ENCODE data around the gene RTCA. TPM values are rescaled to one million over a fixed set of nuclear protein-coding genes. Genes with fewer than 3 reads are reported as not detected.
"Not testable (repeated sequence)": the region's sequence is repeated elsewhere in the genome, so short reads cannot be mapped to it uniquely, and the experiment has no call there.

Gene RTCA
- total RNA-seq, 1 experiment from 2014 or later, result 21.7 TPM

DNA sequence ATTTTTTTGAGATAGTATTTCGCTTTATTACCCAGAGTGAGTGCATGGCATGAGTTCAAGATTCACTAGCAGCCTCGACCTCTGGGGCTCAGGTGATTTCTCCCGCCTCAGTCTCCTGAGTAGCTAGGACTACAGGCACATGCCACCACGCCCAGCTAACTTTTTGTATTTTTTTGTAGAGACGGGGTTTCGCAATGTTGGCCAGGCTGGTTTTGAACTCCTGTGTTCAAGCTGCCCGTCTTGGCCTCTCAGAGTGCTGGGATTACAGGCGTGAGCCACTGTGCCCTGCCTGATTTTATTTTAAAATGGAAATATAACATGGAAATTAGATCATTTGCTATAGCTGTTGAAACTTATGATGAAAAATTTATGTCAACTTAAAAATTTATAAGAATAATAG, 30.1 kb downstream of the RTCA start:
- no peak for DNase-seq
- Mint-ChIP-seq H3K4me3 (ENCODE audit: low read depth, unreplicated experiment) (no peak overlapping the region), H3K36me3 (ENCODE audit: insufficient read depth, unreplicated experiment) (peaks cover 4% of the 10 kb centered on the region), H3K9me3 (ENCODE audit: low read depth, unreplicated experiment) (no peaks in the 10 kb centered on the region), H3K4me1 (ENCODE audit: low read depth, unreplicated experiment) (no peaks in the 10 kb centered on the region), H3K27me3 (ENCODE audit: unreplicated experiment) (no peaks in the 10 kb centered on the region), H3K27ac (ENCODE audit: unreplicated experiment) (no peak overlapping the region)
- no TSS peak for BruUV-seq (replicated peaks)
- CTCF ChIA-PET, result no interaction called here
- intact Hi-C loops (cut with micrococcal nuclease; ENCODE audit: unreplicated experiment), result no loop called here
- TF ChIP-seq, protein P1, sequence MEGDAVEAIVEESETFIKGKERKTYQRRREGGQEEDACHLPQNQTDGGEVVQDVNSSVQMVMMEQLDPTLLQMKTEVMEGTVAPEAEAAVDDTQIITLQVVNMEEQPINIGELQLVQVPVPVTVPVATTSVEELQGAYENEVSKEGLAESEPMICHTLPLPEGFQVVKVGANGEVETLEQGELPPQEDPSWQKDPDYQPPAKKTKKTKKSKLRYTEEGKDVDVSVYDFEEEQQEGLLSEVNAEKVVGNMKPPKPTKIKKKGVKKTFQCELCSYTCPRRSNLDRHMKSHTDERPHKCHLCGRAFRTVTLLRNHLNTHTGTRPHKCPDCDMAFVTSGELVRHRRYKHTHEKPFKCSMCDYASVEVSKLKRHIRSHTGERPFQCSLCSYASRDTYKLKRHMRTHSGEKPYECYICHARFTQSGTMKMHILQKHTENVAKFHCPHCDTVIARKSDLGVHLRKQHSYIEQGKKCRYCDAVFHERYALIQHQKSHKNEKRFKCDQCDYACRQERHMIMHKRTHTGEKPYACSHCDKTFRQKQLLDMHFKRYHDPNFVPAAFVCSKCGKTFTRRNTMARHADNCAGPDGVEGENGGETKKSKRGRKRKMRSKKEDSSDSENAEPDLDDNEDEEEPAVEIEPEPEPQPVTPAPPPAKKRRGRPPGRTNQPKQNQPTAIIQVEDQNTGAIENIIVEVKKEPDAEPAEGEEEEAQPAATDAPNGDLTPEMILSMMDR (IDR thresholded peaks at IDR 0.05; ENCODE audit: unreplicated experiment), result no peak

GRCh38 chr1:100296997-100297396, 31.0 kb downstream of the RTCA start:
- H3K27me3 Mint-ChIP-seq (ENCODE audit: unreplicated experiment); BruUV-seq (replicated peaks); H3K9me3 Mint-ChIP-seq (ENCODE audit: low read depth, unreplicated experiment); H3K4me3 Mint-ChIP-seq (ENCODE audit: low read depth, unreplicated experiment); H3K36me3 Mint-ChIP-seq (ENCODE audit: insufficient read depth, unreplicated experiment); DNase-seq; intact Hi-C loops (cut with micrococcal nuclease; ENCODE audit: unreplicated experiment); H3K27ac Mint-ChIP-seq (ENCODE audit: unreplicated experiment); H3K4me1 Mint-ChIP-seq (ENCODE audit: low read depth, unreplicated experiment); CTCF ChIA-PET: not testable (repeated sequence)

DNA sequence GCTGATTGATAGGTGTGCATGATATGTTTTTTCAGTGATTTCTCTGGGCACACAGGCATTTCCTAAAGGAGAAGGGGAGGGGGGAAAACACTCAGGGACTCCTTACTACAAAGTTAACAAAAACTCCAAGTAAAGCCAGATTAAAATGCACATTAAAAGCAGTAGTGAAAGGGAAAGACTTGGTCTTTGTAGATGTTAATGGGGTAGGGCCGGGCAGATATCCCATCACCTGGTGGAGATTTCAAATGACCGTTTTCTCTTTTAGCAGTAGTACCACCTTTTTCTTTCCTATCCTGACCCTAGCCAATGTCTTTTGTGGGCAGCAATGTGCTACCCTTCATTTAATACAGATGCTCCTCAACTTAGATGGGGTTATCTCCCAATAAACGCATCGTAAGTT, 32.5 kb downstream of the RTCA start:
- TF ChIP-seq, protein P1 (IDR thresholded peaks at IDR 0.05; ENCODE audit: unreplicated experiment), result no peak
- Mint-ChIP-seq H3K9me3 (ENCODE audit: low read depth, unreplicated experiment) (no peaks in the 10 kb centered on the region), H3K36me3 (ENCODE audit: insufficient read depth, unreplicated experiment) (no peaks in the 10 kb centered on the region), H3K27ac (ENCODE audit: unreplicated experiment) (no peak overlapping the region), H3K27me3 (ENCODE audit: unreplicated experiment) (no peaks in the 10 kb centered on the region), H3K4me1 (ENCODE audit: low read depth, unreplicated experiment) (no peaks in the 10 kb centered on the region), H3K4me3 (ENCODE audit: low read depth, unreplicated experiment) (no peak overlapping the region)
- intact Hi-C loops (cut with micrococcal nuclease; ENCODE audit: unreplicated experiment), result no loop called here
- BruUV-seq (replicated peaks), result no TSS peak
- DNase-seq, result no peak
- CTCF ChIA-PET, result no interaction called here

GRCh38 chr1:100299521-100300222, 33.7 kb downstream of the RTCA start:
- TF ChIP-seq, protein P1 (IDR thresholded peaks at IDR 0.05; ENCODE audit: unreplicated experiment), result no peak
- no peaks in the 10 kb centered on the region for H3K4me1 Mint-ChIP-seq (ENCODE audit: low read depth, unreplicated experiment)
- CTCF ChIA-PET, result no interaction called here
- H3K27ac Mint-ChIP-seq (ENCODE audit: unreplicated experiment), result no peak overlapping the region
- H3K27me3 Mint-ChIP-seq (ENCODE audit: unreplicated experiment), result no peaks in the 10 kb centered on the region
- no peak for DNase-seq
- no peaks in the 10 kb centered on the region for H3K9me3 Mint-ChIP-seq (ENCODE audit: low read depth, unreplicated experiment)
- H3K36me3 Mint-ChIP-seq (ENCODE audit: insufficient read depth, unreplicated experiment), result no peaks in the 10 kb centered on the region
- no peak overlapping the region for H3K4me3 Mint-ChIP-seq (ENCODE audit: low read depth, unreplicated experiment)
- intact Hi-C loops (cut with micrococcal nuclease; ENCODE audit: unreplicated experiment), result no loop called here
- no TSS peak for BruUV-seq (replicated peaks)

DNA sequence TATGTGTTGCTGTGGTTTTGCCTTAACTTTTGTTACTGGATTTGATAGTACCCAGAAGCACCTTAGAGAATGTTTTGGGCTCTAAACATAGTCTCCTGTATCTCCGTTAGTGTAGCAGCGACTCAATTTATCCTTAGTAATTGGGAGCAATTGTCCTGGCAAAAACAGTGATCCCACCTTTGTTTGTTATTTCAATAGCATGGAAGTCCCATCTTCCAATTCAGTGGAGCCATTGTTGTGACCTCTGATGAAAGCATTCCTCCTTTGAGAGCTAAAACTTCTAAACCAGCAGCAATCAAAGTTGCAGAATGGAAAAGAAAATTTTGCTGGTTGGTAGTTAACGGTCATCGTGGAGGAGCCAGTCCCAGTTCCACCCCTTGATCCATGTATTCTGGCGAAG, 34.7 kb downstream of the RTCA start:
- CTCF ChIA-PET, result no interaction called here
- no peaks in the 10 kb centered on the region for H3K4me1 Mint-ChIP-seq (ENCODE audit: low read depth, unreplicated experiment)
- H3K27ac Mint-ChIP-seq (ENCODE audit: unreplicated experiment), result no peak overlapping the region
- no peaks in the 10 kb centered on the region for H3K27me3 Mint-ChIP-seq (ENCODE audit: unreplicated experiment)
- H3K36me3 Mint-ChIP-seq (ENCODE audit: insufficient read depth, unreplicated experiment), result no peaks in the 10 kb centered on the region
- H3K9me3 Mint-ChIP-seq (ENCODE audit: low read depth, unreplicated experiment), result no peaks in the 10 kb centered on the region
- TF ChIP-seq, protein P1 (IDR thresholded peaks at IDR 0.05; ENCODE audit: unreplicated experiment), result no peak
- no TSS peak for BruUV-seq (replicated peaks)
- intact Hi-C loops (cut with micrococcal nuclease; ENCODE audit: unreplicated experiment), result no loop called here
- no peak overlapping the region for H3K4me3 Mint-ChIP-seq (ENCODE audit: low read depth, unreplicated experiment)
- DNase-seq, result no peak

Measured in Calu3 (cell line).